Neural cell (in vitro differentiated cells): Measurements from ENCODE around the gene ZBTB44.

Experiments
- MXI1 ChIP-seq: fragments of 450-650 bp; conservative IDR thresholded peaks from 2 replicates; pipeline ENCODE4 v1.6.1; 2014; ENCODE audit warnings: antibody characterized with exemption, mild to moderate bottlenecking; ENCODE audit not compliant: poor library complexity, severe bottlenecking
- POLR2AphosphoS5 ChIP-seq: IDR thresholded peaks from 2 replicates; pipeline ENCODE4 v1.6.1; 2012
- REST ChIP-seq: IDR thresholded peaks from 2 replicates; pipeline ENCODE4 v1.6.1; 2012; ENCODE audit warnings: borderline replicate concordance
- SMC3 ChIP-seq: fragments of 450-650 bp; conservative IDR thresholded peaks from 2 replicates; pipeline ENCODE4 v1.6.1; 2014; ENCODE audit warnings: antibody characterized with exemption, mild to moderate bottlenecking, moderate library complexity; ENCODE audit not compliant: poor library complexity
- TAF1 ChIP-seq: IDR thresholded peaks from 2 replicates; pipeline ENCODE4 v1.6.1; 2012; ENCODE audit warnings: low read depth
- TF ChIP-seq, protein P1 (sequence below): fragments of 450-650 bp; IDR thresholded peaks from 2 replicates; pipeline ENCODE4 v1.5.1; 2014; ENCODE audit warnings: antibody characterized with exemption, mild to moderate bottlenecking, moderate library complexity; ENCODE audit not compliant: poor library complexity, severe bottlenecking

DNA sequence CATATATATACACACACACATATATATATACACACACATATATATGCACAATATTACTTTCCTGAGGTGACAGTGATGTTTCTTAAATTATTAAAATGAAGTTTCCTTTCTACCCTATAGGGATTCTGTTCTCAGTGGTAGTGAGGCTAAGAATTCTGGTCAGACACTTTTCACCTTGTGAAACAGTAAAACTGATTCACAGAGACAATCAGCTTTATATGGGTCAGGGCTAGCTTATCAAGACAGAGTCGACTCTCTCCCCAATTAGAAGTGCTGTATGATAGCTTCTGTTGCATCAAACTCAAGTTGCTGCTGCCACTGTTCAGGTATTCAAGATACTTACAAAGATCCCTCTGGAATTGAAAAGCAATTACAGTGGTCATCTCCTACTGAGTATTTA, 68.4 kb downstream of the ZBTB44 start:
- TF ChIP-seq POLR2AphosphoS5 (no peak), TAF1 (no peak), SMC3 (no peak), REST (no peak), MXI1 (no peak)
- TF ChIP-seq, protein P1, sequence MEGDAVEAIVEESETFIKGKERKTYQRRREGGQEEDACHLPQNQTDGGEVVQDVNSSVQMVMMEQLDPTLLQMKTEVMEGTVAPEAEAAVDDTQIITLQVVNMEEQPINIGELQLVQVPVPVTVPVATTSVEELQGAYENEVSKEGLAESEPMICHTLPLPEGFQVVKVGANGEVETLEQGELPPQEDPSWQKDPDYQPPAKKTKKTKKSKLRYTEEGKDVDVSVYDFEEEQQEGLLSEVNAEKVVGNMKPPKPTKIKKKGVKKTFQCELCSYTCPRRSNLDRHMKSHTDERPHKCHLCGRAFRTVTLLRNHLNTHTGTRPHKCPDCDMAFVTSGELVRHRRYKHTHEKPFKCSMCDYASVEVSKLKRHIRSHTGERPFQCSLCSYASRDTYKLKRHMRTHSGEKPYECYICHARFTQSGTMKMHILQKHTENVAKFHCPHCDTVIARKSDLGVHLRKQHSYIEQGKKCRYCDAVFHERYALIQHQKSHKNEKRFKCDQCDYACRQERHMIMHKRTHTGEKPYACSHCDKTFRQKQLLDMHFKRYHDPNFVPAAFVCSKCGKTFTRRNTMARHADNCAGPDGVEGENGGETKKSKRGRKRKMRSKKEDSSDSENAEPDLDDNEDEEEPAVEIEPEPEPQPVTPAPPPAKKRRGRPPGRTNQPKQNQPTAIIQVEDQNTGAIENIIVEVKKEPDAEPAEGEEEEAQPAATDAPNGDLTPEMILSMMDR = no peak
